ENCODE results near the gene LMNTD2.
A peak's percentile ranks its signal among the peaks of the same experiment; 100 is the strongest.

Gene LMNTD2

GRCh38 chr11:586376-587316 is 26.1 kb upstream of the LMNTD2 start:
- no peaks in the 10 kb centered on the region for H3K4me1 ChIP-seq (ENCODE audit: control insufficient read depth, low read depth, low read length)
- peaks cover 64% of the 10 kb centered on the region for H3K36me3 ChIP-seq (ENCODE audit: control insufficient read depth, low read depth, low read length)

GRCh38 chr11:584287-584686 is 23.7 kb upstream of the LMNTD2 start:
- no peaks in the 10 kb centered on the region for H3K27me3 ChIP-seq (ENCODE audit: control insufficient read depth, insufficient read depth, low read length)
- H3K27ac ChIP-seq (ENCODE audit: low read length) = no peak overlapping the region

More at GRCh38 chr11:586376-587316, 26.1 kb upstream of the LMNTD2 start:
- Histone ChIP-seq H3K27me3 (ENCODE audit: control insufficient read depth, insufficient read depth, low read length) (no peaks in the 10 kb centered on the region), H3K4me3 (ENCODE audit: low read length) (no peak overlapping the region), H3K27ac (ENCODE audit: low read length) (no peak overlapping the region), H3K9ac (ENCODE audit: low read length) (no peak overlapping the region), H3K9me3 (ENCODE audit: control insufficient read depth, low read depth, low read length) (no peaks in the 10 kb centered on the region)

GRCh38 chr11:581752-582151 is 21.2 kb upstream of the LMNTD2 start:
- Histone ChIP-seq H3K36me3 (ENCODE audit: control insufficient read depth, low read depth, low read length) (peaks cover 26% of the 10 kb centered on the region), H3K9ac (ENCODE audit: low read length) (no peak overlapping the region), H3K27ac (ENCODE audit: low read length) (no peak overlapping the region), H3K9me3 (ENCODE audit: control insufficient read depth, low read depth, low read length) (no peaks in the 10 kb centered on the region), H3K27me3 (ENCODE audit: control insufficient read depth, insufficient read depth, low read length) (no peaks in the 10 kb centered on the region), H3K4me1 (ENCODE audit: control insufficient read depth, low read depth, low read length) (peaks cover 6% of the 10 kb centered on the region), H3K4me3 (ENCODE audit: low read length) (no peak overlapping the region)

More at GRCh38 chr11:584287-584686, 23.7 kb upstream of the LMNTD2 start:
- Histone ChIP-seq H3K4me3 (ENCODE audit: low read length) (no peak overlapping the region), H3K9ac (ENCODE audit: low read length) (no peak overlapping the region), H3K36me3 (ENCODE audit: control insufficient read depth, low read depth, low read length) (peaks cover 46% of the 10 kb centered on the region), H3K9me3 (ENCODE audit: control insufficient read depth, low read depth, low read length) (no peaks in the 10 kb centered on the region), H3K4me1 (ENCODE audit: control insufficient read depth, low read depth, low read length) (no peaks in the 10 kb centered on the region)

GRCh38 chr11:581342-581741 is 20.8 kb upstream of the LMNTD2 start:
- Histone ChIP-seq H3K4me1 (ENCODE audit: control insufficient read depth, low read depth, low read length) (peaks cover 6% of the 10 kb centered on the region), H3K9me3 (ENCODE audit: control insufficient read depth, low read depth, low read length) (no peaks in the 10 kb centered on the region), H3K4me3 (ENCODE audit: low read length) (no peak overlapping the region), H3K36me3 (ENCODE audit: control insufficient read depth, low read depth, low read length) (peaks cover 22% of the 10 kb centered on the region), H3K9ac (ENCODE audit: low read length) (no peak overlapping the region), H3K27me3 (ENCODE audit: control insufficient read depth, insufficient read depth, low read length) (no peaks in the 10 kb centered on the region), H3K27ac (ENCODE audit: low read length) (no peak overlapping the region)

GRCh38 chr11:579830-580601 is 19.5 kb upstream of the LMNTD2 start:
- H3K27me3 ChIP-seq (ENCODE audit: control insufficient read depth, insufficient read depth, low read length) = peaks cover 6% of the 10 kb centered on the region
- H3K4me1 ChIP-seq (ENCODE audit: control insufficient read depth, low read depth, low read length) = peaks cover 7% of the 10 kb centered on the region
- no peak overlapping the region for H3K9ac ChIP-seq (ENCODE audit: low read length)
- no peak overlapping the region for H3K4me3 ChIP-seq (ENCODE audit: low read length)
- no peak overlapping the region for H3K27ac ChIP-seq (ENCODE audit: low read length)
- H3K9me3 ChIP-seq (ENCODE audit: control insufficient read depth, low read depth, low read length) = no peaks in the 10 kb centered on the region
- peaks cover 19% of the 10 kb centered on the region for H3K36me3 ChIP-seq (ENCODE audit: control insufficient read depth, low read depth, low read length)

GRCh38 chr11:578276-579035 is 17.9 kb upstream of the LMNTD2 start:
- peaks cover 9% of the 10 kb centered on the region for H3K4me1 ChIP-seq (ENCODE audit: control insufficient read depth, low read depth, low read length)

GRCh38 chr11:577611-577894 is 17.0 kb upstream of the LMNTD2 start:
- Histone ChIP-seq H3K27ac (ENCODE audit: low read length) (no peak overlapping the region), H3K4me3 (ENCODE audit: low read length) (peak overlapping the region; percentile 76), H3K9ac (ENCODE audit: low read length) (peak overlapping the region; percentile 81), H3K27me3 (ENCODE audit: control insufficient read depth, insufficient read depth, low read length) (peaks cover 24% of the 10 kb centered on the region), H3K4me1 (ENCODE audit: control insufficient read depth, low read depth, low read length) (peaks cover 9% of the 10 kb centered on the region), H3K36me3 (ENCODE audit: control insufficient read depth, low read depth, low read length) (peaks cover 9% of the 10 kb centered on the region), H3K9me3 (ENCODE audit: control insufficient read depth, low read depth, low read length) (no peaks in the 10 kb centered on the region)

More at GRCh38 chr11:578276-579035, 17.9 kb upstream of the LMNTD2 start:
- Histone ChIP-seq H3K36me3 (ENCODE audit: control insufficient read depth, low read depth, low read length) (peaks cover 12% of the 10 kb centered on the region), H3K27me3 (ENCODE audit: control insufficient read depth, insufficient read depth, low read length) (peaks cover 20% of the 10 kb centered on the region), H3K4me3 (ENCODE audit: low read length) (peak overlapping the region; percentile 76), H3K27ac (ENCODE audit: low read length) (no peak overlapping the region), H3K9ac (ENCODE audit: low read length) (no peak overlapping the region), H3K9me3 (ENCODE audit: control insufficient read depth, low read depth, low read length) (no peaks in the 10 kb centered on the region)

- Histone ChIP-seq H3K27me3 (ENCODE audit: control insufficient read depth, insufficient read depth, low read length) (peaks cover 24% of the 10 kb centered on the region), H3K9ac (ENCODE audit: low read length) (peak overlapping the region; percentile 81), H3K36me3 (ENCODE audit: control insufficient read depth, low read depth, low read length) (peaks cover 5% of the 10 kb centered on the region), H3K27ac (ENCODE audit: low read length) (no peak overlapping the region), H3K4me3 (ENCODE audit: low read length) (peak overlapping the region; percentile 76), H3K4me1 (ENCODE audit: control insufficient read depth, low read depth, low read length) (peaks cover 9% of the 10 kb centered on the region), H3K9me3 (ENCODE audit: control insufficient read depth, low read depth, low read length) (no peaks in the 10 kb centered on the region)
Observed at GRCh38 chr11:576811-577610, 16.5 kb upstream of the LMNTD2 start.

- Histone ChIP-seq H3K4me1 (ENCODE audit: control insufficient read depth, low read depth, low read length) (peaks cover 16% of the 10 kb centered on the region), H3K27ac (ENCODE audit: low read length) (peak within 1 kb of the TSS; percentile 98), H3K4me3 (ENCODE audit: low read length) (peak within 1 kb of the TSS; percentile 82), H3K9ac (ENCODE audit: low read length) (peak within 1 kb of the TSS; percentile 99), H3K36me3 (ENCODE audit: control insufficient read depth, low read depth, low read length) (no peaks in the 10 kb centered on the region), H3K27me3 (ENCODE audit: control insufficient read depth, insufficient read depth, low read length) (peaks cover 24% of the 10 kb centered on the region), H3K9me3 (ENCODE audit: control insufficient read depth, low read depth, low read length) (no peaks in the 10 kb centered on the region)
Observed at GRCh38 chr11:575996-576768, 15.6 kb upstream of the LMNTD2 start, which contains the start of gene PHRF1. Gene PHRF1, plus strand, starts transcription at chr11:576470. Its CDS starts 5,043 bp downstream, at chr11:581513.

- H3K4me3 ChIP-seq (ENCODE audit: low read length) = peak overlapping the region; percentile 47
- H3K36me3 ChIP-seq (ENCODE audit: control insufficient read depth, low read depth, low read length) = no peaks in the 10 kb centered on the region
- no peak overlapping the region for H3K27ac ChIP-seq (ENCODE audit: low read length)
- H3K4me1 ChIP-seq (ENCODE audit: control insufficient read depth, low read depth, low read length) = peaks cover 18% of the 10 kb centered on the region
- H3K27me3 ChIP-seq (ENCODE audit: control insufficient read depth, insufficient read depth, low read length) = peaks cover 24% of the 10 kb centered on the region
- peak overlapping the region; percentile 2 for H3K9ac ChIP-seq (ENCODE audit: low read length)
- no peaks in the 10 kb centered on the region for H3K9me3 ChIP-seq (ENCODE audit: control insufficient read depth, low read depth, low read length)
Observed at GRCh38 chr11:575313-575995, 14.9 kb upstream of the LMNTD2 start.

Data from iPS-18a (cell line).